Stimulated activated CD8-positive, alpha-beta memory T cell treated with anti-CD3 and anti-CD28 coated beads, Interleukin-15, amount 100 ng/mL, for 1 hour (primary cell): ENCODE results near the gene CHAT.

Experiments
- DNase-seq: peaks from one replicate; pipeline ENCODE4 v3.0.0-alpha.2; 2020; ENCODE audit warnings: low read depth

CHAT gene

DNA sequence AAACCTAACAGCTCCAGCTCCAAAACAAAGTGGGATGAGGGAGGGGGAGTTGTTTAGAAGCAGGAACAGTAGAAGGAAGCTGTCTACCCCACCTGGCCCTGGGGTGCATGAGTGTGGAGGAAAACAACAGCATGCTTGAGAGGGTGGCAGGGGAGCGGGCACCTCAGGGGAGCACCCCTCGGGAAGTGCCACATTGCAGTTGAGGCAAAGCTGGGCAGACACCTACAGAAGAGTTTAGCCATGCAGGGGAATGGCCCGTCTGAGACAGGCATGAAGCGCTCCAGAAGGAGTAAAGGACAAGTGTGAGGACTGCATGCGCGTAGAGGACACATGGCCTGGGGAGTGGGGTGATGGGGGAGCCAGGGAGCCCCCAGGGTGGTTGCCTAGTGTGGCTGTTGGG, 18.1 kb downstream of the CHAT start:
- DNase-seq, result no peak

GRCh38 chr10:49632406-49633317, 18.8 kb downstream of the CHAT start:
- DNase-seq, result no peak

DNA sequence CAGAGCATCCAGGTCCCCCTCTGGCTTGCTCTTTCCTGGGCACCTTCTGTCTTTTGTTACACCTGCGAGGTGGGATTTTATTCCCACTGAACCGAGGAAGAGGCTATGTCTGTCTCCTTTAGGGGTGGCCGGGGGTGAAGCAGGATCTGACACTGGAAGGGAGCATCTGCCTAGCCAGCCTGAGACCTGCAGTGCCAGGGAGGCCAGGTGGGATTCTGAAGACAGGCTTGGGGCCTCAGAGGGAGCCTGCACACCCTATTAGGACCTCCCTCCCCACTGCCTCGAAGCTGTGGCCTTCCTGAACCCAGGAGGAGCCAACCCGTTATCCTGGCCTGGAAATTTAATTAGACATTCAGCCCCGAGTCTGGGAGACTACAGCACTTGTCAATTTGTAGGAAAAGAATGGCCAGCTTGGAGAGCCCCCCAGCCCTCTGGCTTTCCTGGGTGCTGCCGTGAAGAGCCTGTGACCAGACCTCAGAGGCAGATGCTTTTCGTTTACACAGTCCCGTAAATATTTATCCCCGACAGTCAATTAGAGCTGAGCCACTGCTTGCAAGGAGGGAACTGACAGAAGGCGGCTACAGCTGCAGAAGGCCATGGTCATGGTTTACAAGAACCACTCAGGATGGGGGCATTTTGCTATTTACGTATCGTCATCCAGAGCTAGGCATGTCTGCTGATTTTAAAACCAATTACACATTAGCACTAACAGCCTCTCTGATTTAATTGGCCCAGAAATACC, 19.7 kb downstream of the CHAT start:
- DNase-seq, result no peak

- DNase-seq, result no peak
Measured at GRCh38 chr10:49634069-49634660, 20.3 kb downstream of the CHAT start.

GRCh38 chr10:49642311-49642710, 28.5 kb downstream of the CHAT start:
- no peak for DNase-seq

DNA sequence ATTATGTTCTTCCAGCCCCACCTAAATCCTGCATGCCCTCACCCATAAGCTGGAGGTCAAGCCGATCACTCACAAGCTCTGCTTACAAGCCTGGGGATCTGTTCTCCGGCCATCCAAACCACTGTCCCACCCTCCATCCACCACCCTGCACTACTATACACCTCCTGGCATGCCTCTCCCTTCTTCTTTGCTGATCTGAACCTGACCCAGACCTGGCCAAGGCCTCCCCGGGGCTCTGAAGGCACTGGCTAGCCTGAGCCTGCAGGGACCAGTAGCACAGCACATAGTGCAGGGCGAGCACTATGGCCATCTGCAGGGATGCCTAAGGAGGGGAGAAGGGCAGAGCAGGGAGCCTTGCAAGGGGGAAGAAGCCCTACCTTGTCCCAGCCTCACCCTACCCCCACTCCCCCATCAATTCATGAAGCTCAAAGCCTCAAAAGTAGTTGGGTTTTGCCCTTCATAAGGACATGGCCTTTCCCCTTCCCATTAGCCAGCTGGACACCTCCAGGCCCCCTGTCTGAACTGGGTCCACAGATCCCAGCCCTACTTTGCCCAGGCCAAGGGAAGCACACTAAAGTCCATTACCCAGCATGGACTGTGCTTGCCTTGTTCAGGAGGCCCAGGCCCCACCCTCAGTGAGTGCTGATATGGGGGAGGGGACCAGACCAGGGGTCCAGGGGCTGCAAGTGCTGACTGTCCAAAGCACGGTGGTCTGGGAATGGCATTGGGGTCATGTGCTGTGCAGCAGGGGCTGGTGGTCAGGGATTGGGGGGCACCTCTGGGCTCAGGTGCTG, 29.6 kb downstream of the CHAT start:
- no peak for DNase-seq

DNA sequence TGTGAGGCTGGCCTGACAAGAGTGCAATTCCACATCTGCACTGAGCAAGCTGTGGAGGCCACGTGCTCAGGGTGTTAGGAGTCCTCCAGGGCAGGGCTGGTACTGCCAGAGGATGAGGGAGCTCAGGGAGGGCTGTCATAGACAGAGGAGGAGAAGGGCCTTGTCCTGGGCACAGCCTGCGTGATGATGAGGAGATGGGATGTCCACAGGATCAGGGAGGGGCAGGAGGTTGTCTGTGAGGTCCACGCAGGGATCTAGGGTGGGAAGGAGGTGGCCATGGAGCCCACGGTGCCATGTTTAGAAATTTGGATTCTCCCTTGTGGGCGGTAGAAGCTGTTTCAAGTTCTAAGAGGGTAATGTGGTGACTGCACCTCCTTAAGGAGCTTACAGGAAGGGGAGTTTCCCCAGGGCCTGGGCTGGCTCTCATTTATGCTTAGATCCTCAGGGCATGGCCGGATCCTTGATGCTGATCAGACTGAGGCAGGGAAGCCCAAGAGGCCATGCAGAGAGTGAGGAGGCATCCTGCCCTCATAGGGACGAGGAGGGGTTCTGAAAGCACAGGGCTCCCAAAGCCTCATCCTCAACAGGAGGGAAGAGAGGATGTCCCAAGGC, 30.3 kb downstream of the CHAT start:
- no peak for DNase-seq

DNA sequence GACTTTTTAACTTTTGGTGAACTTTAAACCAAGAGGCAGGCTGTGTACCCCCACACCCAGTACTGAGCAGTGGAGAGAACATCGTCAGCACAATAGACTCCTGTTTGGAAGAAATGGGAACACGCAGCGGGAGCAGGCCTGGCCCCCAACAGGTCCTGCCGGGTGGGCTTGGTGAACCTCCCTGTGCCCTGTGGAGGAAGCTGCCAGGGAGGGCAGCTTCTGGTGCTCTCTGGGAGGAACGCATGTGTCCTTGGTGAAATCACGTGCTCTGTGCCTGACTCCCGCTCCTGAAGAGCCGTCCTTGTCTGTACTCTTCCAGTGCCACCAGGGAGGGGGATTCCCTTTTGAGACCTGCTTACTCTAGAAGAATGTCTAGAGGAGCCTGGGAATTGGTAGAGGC, 31.6 kb downstream of the CHAT start:
- DNase-seq, result no peak

DNA sequence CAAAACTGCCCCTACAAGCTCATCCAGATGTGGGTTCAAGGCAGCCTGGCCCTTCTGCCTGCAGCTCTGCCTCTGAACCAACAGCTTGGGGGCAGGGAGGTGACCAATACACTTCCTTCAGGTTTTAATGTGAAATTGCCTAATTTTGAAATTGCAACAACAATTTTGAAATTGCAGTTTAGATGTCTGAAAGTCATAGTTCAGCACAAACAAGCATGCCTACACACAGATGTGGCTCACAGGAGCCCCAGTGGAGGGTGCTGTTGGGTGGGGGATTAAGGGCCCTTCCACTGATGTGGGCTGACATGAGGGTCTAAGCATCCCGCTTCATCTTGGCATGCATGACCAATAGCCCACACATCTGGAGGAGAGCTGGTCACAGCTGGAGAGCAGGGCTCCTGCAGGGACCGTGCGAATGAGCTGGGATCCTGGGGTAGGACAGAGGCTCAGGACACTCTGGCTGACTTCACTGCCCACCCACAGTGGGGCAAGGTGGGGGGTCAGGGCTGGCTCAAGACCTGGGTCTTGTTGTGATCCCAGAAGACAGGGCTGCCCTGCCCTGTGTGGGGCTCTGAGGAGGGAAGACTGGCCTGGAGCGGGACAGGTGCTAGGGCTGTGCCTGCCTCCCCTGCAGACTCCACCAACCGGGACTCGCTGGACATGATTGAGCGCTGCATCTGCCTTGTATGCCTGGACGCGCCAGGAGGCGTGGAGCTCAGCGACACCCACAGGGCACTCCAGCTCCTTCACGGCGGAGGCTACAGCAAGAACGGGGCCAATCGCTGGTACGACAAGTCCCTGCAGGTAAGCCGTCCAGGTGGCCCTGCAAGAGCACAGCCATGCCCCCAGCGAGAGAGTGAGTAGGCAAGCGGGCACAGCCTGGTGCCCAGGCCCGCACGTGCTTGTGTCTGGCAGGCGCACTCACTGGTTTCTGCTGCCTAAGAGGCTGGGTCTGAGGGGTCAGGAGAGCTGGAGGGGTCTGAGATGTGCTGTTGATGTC, 32.3 kb downstream of the CHAT start:
- DNase-seq, result no peak

DNA sequence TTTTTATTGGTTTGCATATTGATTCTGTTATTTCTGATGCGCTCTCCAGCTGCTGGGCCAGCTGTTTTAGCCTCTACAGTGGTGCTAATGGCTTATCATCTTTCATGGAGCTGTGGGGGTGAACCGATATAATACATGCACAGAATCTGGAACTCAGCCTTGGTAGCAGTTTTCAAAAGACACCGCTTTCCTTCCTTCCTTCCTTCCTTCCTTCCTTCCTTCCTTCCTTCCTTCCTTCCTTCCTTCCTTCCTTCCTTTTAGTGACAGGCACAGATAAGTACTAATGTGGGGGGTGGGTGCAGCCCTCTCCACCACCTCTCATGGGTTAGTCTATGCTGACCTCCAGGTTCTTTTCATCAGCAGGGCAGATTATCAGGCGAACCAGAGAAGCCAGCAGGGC, 33.7 kb downstream of the CHAT start:
- no peak for DNase-seq

DNA sequence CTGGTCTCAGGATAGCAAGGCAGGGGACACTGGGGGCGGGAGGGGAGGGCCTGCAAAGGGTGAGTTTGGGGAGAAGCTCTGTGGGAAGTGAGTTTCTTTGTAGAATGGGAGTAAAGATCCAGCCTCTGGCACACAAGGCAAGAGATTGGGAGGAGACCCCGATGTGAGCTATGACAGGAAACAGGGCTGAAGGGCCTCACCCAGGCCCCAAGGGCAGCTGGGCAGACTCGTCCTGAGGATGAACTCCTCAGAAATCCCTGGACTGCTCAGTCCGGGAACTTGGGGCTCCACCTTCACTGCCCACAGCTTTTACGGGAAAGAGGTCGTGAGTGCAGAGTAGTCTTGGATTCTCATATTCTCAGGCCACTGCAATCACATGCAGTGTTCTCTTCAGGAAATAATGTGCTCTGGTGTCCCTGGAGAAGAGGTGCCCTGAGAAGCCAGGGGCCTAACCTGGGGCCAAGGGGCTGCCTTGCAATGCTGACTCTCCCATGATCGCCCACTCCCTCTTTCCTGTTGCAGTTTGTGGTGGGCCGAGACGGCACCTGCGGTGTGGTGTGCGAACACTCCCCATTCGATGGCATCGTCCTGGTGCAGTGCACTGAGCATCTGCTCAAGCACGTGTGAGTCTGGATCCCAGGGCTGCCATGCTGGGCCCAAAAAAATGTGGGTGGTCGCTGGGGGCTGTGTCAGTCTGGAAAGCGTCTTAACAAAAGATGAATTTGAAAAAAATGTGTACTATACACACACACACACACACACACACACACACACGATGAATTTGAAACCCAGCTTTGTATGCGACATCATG, 34.4 kb downstream of the CHAT start:
- DNase-seq, result no peak

GRCh38 chr10:49649294-49649693, 35.5 kb downstream of the CHAT start:
- no peak for DNase-seq

DNA sequence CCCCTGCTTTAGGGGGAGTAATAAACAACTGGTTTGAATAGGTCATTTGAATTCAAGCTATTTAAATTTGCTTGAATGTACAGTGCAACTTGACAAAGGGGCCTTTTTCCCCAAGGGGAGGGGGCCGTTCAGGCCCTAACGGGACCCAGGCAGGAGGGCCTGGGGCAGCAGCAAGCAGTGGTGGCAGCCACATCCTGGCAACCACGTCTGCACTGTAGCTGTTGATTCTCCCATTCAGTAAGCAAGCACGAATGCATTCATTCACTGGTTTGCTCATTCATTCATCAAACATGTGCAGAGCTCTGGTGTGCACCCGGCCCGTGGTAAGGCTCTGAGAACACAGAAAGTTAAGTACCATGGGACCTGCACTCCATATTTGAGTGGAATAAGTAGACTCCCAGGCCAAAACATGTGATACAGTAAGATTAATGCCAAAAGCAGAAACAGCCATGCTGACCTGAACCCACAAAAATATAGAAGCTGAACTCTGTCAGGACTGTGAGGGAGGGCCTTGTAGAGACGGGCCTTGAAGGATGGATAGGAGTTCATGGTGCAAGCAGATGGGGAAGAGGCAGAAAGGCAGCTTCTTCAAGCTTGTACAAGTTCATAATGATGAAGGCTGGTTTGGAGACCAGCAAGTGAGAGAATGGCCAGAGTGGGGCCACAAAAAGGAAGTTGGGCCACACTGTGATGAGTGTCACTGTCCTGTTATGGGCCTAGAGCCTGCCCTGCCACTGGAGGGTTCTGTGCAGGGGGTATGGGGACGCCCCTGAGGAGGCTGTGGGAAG, 36.3 kb downstream of the CHAT start:
- DNase-seq, result no peak

- DNase-seq, result no peak
Measured at GRCh38 chr10:49650724-49651034, 36.8 kb downstream of the CHAT start.

DNA sequence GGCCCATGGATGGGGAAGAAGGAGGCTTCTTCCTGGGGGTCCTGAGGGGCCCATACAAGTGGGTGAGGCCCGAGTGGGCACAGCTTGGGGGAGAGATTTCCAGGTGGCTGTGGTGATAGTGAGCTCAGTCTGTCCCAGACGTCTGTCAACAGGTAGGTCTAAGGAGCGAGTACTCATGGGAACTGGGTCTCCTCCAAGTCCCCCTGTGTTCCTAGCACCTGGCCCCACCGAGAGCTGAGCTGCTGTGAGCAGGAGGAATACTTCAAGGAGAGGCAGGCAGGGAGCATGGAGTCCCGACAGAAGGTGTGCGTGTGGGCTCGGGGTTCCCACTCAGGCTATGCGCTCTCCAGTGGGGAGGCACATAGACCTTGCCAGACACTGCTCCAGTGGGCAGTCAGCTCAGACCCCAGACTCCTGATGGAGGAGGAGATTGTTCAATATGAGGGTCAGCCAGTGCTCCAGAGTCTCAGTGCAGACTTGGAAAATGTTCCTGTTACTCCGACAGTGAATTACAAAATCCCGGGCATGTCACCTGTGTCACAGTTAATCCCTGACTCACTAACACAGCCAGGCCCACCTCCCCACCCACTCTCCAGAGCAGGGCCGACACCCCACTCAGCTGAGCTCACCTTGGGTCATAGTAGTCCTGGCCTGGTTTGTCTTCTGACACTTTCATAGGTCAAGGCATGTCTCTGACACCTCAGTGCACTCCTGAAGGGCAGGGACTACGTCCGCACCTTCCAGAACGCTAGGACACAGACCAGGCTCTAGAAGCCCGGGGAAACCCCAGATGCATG, 37.4 kb downstream of the CHAT start:
- DNase-seq, result no peak

DNA sequence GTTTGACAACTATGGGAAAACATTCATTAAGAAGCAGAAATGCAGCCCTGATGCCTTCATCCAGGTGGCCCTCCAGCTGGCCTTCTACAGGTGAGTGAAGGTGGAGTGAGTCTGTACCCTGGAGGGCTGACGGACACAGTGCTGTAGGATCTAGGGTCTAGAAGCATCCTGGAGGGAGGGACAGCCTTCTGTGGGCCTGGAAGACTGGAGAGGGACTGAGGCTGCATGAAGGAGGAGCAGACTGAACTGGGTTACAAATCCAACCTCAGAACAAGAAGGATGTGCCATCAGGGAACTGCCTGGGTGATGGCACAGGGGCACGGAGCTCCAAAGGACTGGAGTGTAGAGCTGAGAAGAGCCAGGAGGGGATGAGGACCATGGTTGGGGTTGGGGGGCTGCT, 38.1 kb downstream of the CHAT start:
- DNase-seq, result no peak

- DNase-seq, result no peak
Measured at GRCh38 chr10:49652421-49653272, 38.8 kb downstream of the CHAT start.
